GM19455 (cell line): ENCODE data around the gene AFG3L2.

Experiments used
- ATAC-seq: cut with Tn5 transposase; IDR thresholded peaks from one replicate; pipeline ENCODE4 v1.9.1; 2021; ENCODE audit not compliant: unreplicated experiment

Gene AFG3L2

DNA sequence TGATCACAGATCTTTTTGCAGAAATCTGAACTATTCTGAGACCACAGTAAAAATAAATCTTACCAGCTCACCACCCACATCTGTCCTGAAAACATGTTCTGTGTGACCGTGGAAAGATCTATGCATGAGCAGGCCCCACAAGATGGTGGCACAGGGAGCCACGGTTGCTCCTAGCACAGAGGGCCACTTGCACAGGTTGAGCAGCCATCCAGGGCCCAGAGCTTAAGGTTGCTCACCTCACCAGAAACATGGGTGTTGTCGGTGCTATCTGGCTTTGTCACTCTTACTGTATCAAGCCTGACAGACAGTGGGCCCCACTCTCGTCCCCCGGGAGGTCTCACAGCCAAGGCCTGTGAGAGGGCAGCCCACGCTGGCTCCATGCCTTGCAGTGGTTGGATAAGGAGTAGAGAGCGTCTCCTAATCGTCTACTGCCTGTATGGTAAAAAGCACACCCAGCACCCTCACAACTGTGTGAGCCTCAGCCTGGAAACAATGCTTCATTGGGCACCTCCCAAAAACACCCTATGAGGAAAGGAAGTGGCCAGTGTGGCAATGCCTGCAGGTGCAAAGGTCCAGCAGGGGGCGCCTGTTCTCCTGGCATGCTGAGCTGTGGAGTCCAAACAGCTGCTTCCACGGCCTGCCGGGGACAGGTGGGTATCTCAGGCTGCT is 49.4 kb downstream of the AFG3L2 start:
- no peak for ATAC-seq

DNA sequence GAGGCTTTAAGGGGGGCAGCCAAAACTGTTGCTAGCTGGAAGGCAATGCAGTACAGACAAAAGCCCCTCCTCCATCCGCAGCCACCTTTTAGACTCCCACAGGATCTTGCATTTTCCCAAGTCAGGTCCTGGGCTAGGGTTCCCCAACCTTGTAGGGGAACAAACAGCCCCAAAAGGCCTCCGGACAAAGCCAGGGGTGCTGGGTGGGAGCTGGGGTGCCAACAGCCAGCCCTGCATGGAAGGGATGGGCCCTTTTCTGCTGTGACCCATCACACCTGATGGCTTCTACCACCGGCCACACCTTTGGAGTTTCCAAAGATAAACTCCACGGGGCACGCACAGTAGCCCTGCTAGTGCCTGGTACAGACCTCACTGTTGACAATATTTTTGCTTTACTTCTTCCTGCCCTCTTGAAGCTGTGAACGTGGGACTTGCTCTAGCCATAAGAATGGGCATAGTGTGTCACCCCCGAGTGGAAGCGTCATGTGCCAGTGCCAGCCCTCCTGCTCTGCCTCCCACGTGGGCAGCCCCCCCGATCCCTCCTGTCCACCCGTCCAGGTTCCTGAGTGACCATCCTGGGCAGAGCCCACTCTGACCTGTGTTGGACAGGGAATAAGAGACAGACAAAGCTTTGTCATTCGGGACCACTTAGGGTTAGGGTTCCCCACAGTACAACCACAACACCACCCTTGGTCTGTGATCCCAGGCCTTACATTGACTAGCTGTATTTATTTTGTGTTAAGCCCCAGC is 50.1 kb downstream of the AFG3L2 start:
- ATAC-seq = no peak

DNA sequence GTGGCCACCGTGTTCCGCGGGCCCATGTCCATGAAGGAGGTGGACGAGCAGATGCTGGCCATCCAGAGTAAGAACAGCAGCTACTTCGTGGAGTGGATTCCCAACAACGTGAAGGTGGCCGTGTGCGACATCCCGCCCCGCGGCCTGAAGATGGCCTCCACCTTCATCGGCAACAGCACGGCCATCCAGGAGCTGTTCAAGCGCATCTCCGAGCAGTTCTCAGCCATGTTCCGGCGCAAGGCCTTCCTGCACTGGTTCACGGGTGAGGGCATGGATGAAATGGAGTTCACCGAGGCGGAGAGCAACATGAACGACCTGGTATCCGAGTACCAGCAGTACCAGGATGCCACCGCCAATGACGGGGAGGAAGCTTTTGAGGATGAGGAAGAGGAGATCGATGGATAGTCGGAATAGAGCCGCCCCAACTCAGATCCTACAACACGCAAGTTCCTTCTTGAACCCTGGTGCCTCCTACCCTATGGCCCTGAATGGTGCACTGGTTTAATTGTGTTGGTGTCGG is 51.2 kb downstream of the AFG3L2 start:
- no peak for ATAC-seq

DNA sequence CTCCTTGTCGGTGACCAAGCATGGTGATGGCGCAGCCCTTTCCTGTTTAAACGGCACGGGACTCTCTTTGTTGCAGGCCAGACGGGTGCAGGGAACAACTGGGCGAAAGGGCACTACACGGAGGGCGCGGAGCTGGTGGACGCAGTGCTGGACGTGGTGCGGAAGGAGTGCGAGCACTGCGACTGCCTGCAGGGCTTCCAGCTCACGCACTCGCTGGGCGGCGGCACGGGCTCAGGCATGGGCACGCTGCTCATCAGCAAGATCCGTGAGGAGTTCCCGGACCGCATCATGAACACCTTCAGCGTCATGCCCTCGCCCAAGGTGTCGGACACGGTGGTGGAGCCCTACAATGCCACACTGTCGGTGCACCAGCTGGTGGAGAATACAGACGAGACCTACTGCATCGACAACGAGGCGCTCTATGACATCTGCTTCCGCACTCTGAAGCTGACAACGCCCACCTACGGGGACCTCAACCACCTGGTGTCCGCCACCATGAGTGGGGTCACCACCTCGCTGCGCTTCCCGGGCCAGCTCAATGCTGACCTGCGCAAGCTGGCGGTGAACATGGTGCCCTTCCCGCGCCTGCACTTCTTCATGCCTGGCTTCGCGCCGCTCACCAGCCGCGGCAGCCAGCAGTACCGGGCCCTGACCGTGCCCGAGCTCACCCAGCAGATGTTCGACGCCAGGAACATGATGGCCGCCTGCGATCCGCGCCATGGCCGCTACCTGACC is 51.9 kb downstream of the AFG3L2 start:
- no peak for ATAC-seq

DNA sequence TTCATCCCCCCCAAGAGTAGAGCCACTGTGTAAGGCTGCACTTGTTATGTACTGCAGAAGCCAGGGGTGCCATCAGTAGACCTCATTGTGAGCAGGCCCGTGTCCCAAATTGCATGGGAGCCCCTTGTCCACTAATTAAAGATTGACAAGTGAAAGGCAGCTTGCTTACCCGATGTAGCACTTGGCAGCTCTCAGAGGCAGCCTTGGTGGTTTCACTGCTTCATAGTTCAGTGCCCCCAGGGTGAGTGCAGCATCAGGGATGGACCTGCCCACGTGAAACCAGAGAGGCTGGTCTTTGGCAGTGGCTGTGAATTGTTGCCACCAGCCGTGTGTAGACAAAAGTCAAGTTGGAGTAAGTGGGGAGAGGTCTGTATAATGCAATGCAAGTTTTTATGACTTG is 55.7 kb downstream of the AFG3L2 start:
- no peak for ATAC-seq

DNA sequence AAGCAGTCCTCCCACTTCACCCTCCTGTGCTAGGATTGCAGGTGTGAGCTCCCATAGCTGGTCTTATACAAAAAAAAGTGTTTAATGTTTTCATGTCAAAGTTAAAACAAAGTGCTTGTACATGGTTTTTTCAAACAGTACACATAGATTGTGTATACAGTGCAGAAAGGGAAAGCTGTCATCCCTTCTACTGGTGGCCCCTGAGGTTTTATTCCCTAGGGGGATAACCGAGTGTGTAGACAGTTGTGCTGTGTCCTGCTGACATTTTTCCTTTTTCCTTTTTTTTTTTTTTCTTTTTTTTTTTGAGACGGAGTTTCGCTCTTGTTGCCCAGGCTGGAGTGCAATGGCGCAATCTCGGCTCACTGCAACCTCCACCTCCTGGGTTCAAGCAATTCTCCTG is 58.2 kb downstream of the AFG3L2 start:
- ATAC-seq = no peak

DNA sequence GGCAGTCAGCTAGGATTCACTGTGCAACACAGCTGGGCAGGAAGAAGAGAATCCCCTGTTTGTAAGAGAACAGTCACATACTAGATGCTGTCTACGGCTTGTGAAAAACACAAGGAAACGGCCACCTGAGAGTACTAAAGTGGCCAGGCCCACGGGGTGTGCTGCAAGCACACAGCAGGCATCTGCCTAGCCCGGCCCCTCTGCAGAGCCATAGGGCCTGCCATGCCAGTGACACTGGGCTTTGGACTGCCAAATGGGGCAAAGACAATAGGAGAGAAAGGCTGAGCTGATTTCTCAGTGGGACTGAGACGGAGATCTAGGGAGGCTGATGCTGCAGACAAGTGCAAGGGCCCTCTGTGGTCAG is 58.7 kb downstream of the AFG3L2 start:
- ATAC-seq = no peak

DNA sequence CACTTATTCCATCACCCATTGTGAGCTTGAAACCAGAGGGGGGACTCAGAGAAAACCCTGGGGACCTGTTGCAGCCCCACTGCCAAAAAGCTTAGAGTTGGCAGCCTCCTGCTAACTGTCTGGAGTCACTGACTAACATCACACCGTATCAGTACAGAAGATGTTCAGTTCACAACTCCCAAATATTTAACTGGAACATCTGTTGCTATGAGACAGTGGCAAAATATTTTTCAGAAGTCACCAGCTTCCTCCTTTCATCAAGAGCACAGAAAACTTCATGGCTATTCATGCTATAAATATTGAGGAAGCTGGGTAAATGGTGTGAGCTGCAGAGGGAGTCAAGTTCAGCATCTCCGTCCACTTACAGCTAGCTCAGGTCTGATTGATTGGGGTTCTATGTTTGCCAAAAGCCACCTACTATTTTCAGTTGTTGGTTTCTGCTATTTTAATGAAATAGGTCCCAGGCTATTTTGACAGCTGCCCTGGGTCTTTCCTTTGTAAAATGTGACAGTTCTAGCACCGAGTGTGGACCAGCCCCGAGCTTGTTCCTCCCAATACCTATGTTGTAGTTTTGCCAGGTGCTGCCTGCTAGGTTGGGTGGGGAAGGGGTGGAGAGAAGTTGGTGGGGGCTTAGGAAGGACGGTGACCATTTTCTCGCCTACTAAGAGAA is 59.2 kb downstream of the AFG3L2 start:
- ATAC-seq = no peak

DNA sequence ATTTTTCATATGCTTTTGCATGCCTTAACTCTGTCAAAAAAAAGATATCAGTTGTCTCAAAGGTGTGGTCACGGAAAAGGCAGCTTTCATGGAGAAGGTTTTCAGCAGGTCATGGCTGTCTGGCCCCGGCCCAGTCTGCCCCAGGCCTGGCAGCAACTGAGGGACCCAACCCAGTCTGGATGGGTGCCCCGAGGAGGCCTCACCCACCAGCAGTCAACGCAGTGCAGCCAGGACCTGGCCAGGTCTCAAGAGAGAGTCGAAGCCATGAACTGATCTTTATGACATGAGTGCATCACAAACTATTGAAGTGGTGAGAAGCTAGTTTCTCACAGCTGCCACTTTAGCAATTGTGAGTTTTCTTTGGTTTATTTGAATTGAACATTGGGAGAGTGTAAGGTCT is 61.1 kb downstream of the AFG3L2 start:
- peak; percentile 18 for ATAC-seq

DNA sequence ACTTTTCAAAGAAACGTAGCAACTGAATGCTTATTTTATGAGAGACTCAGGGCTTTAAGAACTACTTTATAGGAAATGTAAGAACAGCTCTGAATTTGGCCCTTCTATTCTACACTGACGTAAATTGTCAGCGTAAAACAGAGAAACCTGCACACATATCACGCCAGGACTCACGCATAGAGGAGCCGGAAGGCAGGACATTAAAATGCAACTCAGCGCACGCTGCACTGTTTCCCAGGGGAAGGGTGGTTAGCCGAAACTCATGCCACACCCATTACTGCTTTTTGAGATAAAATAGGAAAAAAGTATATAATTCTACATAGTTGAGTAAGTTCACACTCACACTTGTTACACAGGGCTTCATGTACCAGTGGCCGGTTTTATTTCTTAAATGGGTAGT is 61.5 kb downstream of the AFG3L2 start:
- ATAC-seq = peak; percentile 58

DNA sequence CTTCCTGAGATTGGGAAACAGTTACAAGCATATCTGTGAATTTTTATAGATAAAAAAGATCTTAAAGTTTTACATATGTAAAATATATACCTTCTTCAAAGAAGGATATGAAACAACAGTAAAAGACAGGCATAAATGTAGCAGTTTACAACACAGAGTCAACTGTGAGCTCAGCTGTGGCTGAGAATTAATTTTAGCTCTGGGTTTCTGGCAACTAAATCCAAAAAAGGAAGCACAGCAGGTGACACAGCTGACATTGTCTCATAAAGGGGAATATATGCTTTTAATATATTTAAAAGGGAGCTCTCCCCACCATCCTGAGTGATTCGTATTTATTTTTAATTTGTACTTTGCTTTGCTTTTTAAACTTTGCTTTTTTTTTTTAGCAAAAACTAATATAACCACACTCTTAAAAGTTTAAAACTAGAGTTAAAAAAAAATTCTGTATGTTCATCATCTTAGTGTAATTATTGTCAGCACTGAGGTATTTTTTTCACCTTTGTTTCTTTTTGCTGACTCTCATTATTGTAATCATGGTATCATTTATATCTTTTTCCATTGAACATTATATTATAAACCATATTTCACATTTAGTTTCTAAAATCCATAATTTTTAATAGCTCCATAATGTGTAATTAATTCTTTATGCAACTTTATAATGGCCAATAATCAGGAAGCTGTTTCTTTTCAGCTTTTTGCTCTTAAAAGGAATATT is 62.3 kb downstream of the AFG3L2 start:
- ATAC-seq = no peak

DNA sequence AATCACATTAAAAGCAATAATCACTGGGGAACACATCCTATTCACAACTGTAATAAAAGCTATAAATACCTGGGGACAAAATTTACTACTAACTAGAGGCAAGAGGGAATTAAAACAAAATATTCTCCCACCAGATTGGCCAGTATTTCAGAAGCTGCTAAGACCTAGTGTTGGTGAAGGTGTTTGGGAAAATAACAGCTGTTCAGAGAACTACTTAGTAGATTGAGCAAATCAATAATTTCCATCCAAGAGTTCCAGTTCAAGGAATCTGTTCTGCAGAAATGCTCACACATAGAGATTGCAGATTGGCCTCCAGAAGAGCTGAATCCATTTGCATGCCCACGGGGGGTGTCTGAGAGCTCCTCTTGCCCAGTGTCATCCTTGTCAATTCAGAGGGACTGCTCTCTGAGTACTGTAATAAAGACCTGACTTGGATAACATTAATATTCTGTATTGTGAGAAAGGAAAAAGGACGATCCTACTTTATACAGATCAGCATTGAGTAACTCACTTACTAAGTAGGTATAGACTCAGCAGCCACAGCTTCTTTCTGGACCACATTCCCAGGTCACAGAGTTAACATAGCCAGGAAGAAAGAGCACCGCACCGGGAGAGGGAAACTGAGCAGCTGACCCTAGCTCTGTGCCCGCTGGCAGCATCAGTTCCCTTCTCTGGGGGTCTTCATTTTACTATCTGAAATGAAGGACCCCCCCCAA is 63.3 kb downstream of the AFG3L2 start:
- ATAC-seq = no peak

DNA sequence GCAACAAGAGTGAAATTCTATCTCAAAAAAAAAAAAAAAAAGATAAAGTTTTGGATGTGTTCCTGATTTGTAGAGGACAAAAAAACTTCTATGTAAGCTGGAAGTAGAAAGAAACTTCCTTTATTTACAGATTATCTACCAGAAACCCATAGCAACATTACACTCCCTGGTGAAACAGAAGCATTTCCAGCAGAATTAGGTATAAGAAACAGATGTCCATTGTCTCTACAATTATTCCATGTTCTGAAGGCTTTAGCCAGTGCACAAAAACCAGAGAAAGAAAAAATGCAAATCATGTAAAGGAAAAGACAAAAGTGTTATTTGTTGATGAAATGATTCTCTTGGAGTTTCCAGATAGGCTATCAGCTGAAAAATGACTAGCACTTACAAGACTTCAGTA is 64.1 kb downstream of the AFG3L2 start:
- no peak for ATAC-seq

DNA sequence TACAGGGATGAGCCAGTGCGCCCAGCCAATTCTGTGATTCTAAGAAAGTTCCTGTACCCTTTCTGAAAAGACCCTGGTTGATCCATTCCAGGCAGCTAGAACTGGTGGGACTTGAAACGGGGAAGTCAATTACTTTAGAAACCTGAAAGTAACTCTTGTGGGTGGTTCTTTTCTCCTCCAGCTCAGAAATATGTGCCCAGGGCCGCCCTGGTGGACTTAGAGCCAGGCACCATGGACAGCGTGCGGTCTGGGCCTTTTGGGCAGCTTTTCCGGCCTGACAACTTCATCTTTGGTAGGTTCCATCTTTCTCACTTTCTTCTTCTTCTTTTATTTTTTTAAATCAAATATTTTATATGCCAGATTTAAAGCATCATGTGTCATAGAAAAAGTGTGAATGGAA is 66.3 kb downstream of the AFG3L2 start:
- ATAC-seq = no peak

DNA sequence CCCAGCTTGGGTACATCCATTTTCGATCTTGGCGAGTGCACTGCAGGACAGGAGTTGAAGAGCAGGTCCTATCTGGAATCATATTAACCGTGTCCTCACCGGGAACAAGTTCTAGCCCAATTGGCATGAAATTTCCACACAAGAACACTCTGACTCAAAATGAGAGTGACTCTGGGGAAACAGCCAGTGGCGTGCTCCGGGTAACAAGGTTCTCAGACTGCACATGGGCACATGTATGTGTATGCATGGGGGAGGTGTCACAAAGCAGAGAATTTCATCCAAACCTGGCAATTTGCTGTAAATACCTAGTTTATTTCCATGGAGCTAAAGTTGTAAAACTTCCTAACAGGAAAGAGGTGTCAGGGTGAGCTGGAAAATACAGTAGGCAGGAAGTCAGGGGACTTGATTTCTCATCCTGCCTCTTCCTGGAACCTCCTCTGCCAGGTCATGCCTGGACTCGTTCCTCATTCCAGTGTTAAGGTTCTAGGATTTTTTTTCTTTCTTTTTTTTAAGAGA is 67.3 kb downstream of the AFG3L2 start:
- no peak for ATAC-seq

DNA sequence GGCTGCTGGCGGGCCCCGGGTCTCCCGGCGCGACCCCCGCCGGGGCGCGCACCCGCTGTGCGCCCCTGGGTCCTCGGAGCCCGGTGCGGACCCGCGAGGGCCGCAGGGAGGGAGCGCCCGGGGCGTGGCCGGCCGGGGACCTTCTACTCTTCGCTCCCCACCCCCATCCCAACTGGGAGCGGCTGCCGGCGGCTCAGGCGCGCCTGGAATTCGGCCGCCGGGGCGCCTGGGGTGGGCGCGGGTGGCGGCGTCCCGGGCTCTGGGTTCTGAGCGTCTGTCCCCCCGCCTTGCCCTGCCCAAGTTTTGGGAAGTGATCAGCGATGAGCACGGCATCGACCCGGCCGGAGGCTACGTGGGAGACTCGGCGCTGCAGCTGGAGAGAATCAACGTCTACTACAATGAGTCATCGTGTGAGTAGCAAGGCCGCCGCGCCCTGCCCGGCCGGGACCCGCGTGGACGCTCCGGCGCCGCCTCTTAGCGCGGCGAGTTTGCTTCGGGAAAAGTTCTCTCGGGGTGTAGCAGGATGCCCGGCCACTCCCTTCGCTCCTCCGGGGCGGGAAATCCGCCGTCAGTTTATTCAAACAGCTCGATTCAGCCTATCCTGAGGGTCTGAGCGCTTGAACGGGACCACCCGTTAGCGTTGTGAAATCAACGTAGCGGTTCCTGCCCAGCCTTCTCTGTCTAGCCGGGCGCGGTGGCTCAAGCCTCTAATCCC is 68.5 kb downstream of the AFG3L2 start:
- ATAC-seq = peak; percentile 52

DNA sequence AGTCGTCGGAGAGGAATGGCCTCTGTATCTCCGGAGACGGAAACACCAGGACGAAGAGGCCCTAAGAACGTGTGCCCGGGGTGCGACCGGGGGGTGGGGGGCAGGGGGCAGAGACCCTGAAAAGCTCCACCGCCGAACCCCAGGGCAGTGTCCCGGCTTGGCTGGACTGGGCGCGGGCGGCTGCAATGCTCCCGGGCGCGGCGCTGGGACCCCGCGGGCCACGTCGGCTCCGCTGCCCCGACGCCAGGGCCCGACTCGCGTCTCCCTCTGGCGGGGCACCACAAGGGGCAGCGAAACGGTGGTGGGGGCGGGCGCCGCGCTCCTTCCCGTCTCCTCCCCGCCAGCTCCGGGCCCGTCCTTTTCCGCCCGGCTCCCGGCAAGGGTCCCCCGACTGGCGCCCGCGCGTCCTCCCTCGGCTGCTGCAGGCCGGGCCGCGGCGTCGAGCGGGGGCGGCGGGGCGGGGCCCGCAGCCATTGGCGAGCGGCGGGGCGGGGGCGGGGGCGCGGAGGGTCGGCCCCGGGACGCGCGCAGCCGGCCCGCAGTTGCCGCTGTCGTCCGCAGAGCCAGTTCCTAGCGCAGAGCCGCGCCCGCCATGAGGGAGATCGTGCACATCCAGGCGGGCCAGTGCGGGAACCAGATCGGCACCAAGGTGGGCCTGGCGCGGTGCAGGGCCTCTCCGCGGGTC is 69.2 kb downstream of the AFG3L2 start, which contains the start of gene TUBB6:
Gene TUBB6, plus strand, starts transcription at position 541 of the 685 bp plus-strand sequence. Its CDS starts 52 bp downstream, at position 593.
- ATAC-seq = peak; percentile 58
